Epithelial cell of proximal tubule (primary cell): ENCODE measurements around the gene PI4K2A. TPM values are rescaled to one million over a fixed set of nuclear protein-coding genes. Genes with fewer than 3 reads are reported as not detected.

Source experiments
- DNase-seq: peaks from one replicate; pipeline ENCODE4 v3.0.0-alpha.2; 2011; ENCODE audit warnings: low read depth
- H3K4me3 ChIP-seq: 2 replicates; pipeline ENCODE4 v1.5.1; 2011; ENCODE audit warnings: low read depth, mild to moderate bottlenecking, low read length
- total RNA-seq: library from RNA; depleted of rRNA; stranded (reverse); fragments of >200 nt; gene quantifications from 2 replicates; pipeline ENCODE4 v1.2.3, GENCODE V29; 2015
- TF ChIP-seq, protein P1 (sequence below): conservative IDR thresholded peaks from 2 replicates; pipeline ENCODE4 v1.5.1; 2012; ENCODE audit warnings: low read depth, mild to moderate bottlenecking, low read length

PI4K2A gene
- total RNA-seq, 1 donor from 2014 or later, result 14.0 TPM

- TF ChIP-seq, protein P1, sequence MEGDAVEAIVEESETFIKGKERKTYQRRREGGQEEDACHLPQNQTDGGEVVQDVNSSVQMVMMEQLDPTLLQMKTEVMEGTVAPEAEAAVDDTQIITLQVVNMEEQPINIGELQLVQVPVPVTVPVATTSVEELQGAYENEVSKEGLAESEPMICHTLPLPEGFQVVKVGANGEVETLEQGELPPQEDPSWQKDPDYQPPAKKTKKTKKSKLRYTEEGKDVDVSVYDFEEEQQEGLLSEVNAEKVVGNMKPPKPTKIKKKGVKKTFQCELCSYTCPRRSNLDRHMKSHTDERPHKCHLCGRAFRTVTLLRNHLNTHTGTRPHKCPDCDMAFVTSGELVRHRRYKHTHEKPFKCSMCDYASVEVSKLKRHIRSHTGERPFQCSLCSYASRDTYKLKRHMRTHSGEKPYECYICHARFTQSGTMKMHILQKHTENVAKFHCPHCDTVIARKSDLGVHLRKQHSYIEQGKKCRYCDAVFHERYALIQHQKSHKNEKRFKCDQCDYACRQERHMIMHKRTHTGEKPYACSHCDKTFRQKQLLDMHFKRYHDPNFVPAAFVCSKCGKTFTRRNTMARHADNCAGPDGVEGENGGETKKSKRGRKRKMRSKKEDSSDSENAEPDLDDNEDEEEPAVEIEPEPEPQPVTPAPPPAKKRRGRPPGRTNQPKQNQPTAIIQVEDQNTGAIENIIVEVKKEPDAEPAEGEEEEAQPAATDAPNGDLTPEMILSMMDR, result no peak
- no peak overlapping the region for H3K4me3 ChIP-seq
- no peak for DNase-seq
Measured at GRCh38 chr10:97598407-97599271, 41.8 kb upstream of the PI4K2A start.

DNA sequence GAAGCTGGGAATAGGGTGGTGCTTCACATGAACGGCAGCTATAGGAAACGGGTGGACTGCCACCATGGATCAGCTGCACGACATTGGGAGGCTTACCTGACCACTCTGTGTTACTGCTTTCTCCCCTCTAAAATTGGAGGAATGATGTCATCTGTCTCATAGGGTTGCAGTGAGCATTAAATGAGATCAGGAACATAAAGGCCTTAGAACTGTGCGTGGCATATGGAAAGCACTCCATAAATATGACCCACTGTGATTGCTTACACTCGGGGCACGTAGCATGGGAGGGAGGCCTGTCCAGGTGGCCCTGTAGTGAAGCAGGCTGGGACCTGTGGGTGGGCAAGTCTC is 41.2 kb upstream of the PI4K2A start:
- no peak for DNase-seq
- TF ChIP-seq, protein P1, result no peak

DNA sequence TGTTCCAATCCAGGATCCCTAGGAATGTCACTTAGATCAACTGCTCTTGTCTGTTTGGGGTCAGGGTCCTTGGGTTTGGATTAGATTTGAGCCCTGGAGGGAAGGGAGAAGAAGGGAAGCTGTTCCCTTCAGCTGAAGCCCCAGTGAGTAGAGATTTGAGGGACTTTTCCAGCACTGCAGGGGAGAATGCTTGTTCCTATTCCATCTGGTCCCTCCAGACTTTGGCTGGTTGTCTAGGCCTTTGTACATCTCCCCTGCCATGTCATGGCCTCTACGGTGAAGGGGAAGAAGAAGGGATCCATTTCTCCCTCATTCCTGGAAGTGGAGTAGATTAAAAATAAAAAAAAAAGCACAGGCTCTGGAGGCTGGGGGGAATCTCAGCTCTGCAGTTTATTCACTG is 39.9 kb upstream of the PI4K2A start:
- DNase-seq, result no peak
- TF ChIP-seq, protein P1, result no peak
- no peak overlapping the region for H3K4me3 ChIP-seq

More for the DNA sequence above, 41.2 kb upstream of the PI4K2A start:
- no peak overlapping the region for H3K4me3 ChIP-seq

DNA sequence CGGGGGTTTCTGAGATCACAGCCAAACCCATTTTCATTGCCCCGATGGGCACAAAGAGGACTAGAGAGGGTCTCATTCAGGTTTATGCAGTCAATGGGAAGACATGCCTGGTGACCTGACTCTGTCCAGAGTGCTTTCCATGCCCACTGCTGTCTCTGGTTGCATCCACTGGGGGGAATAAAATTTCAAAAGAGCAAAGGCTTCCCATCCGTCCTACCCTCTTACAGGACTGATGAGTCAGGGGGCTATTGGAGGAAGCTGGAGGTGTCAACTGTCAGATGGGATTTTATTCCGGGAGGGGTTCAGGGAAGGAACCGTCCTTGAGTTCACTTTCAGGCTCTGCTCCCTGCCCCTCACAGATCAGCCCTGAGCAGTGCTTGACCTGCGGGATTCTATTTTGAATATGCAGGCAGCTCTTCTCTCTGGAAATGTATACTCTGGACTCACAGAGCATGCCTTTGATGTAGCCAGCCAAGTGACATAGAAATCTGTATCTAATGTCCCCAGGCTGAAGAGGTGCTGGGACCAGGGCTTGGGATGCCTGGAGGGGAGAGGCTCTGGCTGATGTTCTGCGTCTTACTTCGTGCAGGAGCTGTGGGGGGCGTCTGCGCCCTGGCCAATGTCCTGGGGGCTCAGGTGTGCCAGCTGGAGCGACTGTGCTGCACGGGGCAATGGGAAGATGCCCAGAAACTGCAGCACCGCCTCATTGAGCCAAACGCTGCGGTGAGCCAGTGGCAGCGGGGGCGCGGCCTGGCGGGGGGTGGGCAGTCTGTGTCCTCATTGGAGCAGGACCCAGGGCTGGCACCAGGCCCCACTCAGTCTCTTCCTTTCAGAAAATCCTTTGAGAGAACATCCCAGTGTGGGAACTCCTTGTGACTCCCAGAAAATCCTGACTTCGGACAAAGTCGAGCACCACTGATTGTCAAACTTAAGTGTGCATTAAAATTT is 38.9 kb upstream of the PI4K2A start:
- DNase-seq, result no peak
- TF ChIP-seq, protein P1, result no peak

GRCh38 chr10:97607095-97607636 is 33.3 kb upstream of the PI4K2A start:
- TF ChIP-seq, protein P1, result no peak
- H3K4me3 ChIP-seq, result no peak overlapping the region
- DNase-seq, result no peak

More for the DNA sequence above, 38.9 kb upstream of the PI4K2A start:
- H3K4me3 ChIP-seq, result no peak overlapping the region

GRCh38 chr10:97608991-97609561 is 31.4 kb upstream of the PI4K2A start:
- H3K4me3 ChIP-seq, result no peak overlapping the region
- DNase-seq, result no peak
- TF ChIP-seq, protein P1, result no peak
